HG03064 (cell line): Measurements from ENCODE around the gene TAOK2.

Source experiments
- ATAC-seq: cut with Tn5 transposase; IDR thresholded peaks from one replicate; pipeline ENCODE4 v1.9.1; 2021; ENCODE audit warnings: low read depth; ENCODE audit not compliant: unreplicated experiment

TAOK2 gene

GRCh38 chr16:29962344-29962994 is 11.2 kb upstream of the TAOK2 start:
- no peak for ATAC-seq

GRCh38 chr16:29963021-29963743 is 10.5 kb upstream of the TAOK2 start:
- ATAC-seq = no peak

GRCh38 chr16:29968205-29968604 is 5.5 kb upstream of the TAOK2 start:
- ATAC-seq = no peak

- ATAC-seq = no peak
Observed at GRCh38 chr16:29971304-29971703, 2.4 kb upstream of the TAOK2 start.

- ATAC-seq = no peak
Observed at GRCh38 chr16:29972500-29972899, 1.2 kb upstream of the TAOK2 start.

GRCh38 chr16:29972992-29973383 is 680 bp upstream of the TAOK2 start:
- no peak for ATAC-seq

GRCh38 chr16:29974291-29975133 is 844 bp downstream of the TAOK2 start:
- ATAC-seq = no peak

- no peak for ATAC-seq
Observed at GRCh38 chr16:29975134-29975538, 1.5 kb downstream of the TAOK2 start.

GRCh38 chr16:29975811-29976511 is 2.3 kb downstream of the TAOK2 start:
- ATAC-seq = no peak

GRCh38 chr16:29977063-29977825 is 3.6 kb downstream of the TAOK2 start:
- no peak for ATAC-seq

GRCh38 chr16:29978081-29978480 is 4.4 kb downstream of the TAOK2 start:
- ATAC-seq = no peak

- ATAC-seq = no peak
Observed at GRCh38 chr16:29978564-29979270, 5.0 kb downstream of the TAOK2 start.

- no peak for ATAC-seq
Observed at GRCh38 chr16:29982560-29983419, 9.1 kb downstream of the TAOK2 start.

- ATAC-seq = no peak
Observed at GRCh38 chr16:29983420-29984136, 9.9 kb downstream of the TAOK2 start.

GRCh38 chr16:29984137-29984763 is 10.6 kb downstream of the TAOK2 start:
- ATAC-seq = no peak

GRCh38 chr16:29984764-29985147 is 11.1 kb downstream of the TAOK2 start:
- no peak for ATAC-seq

GRCh38 chr16:29985271-29985811 is 11.7 kb downstream of the TAOK2 start:
- ATAC-seq = no peak
